Measurements from ENCODE around the gene SPDYE4. TPM values are rescaled to one million over a fixed set of nuclear protein-coding genes. Genes with fewer than 3 reads are reported as not detected.

The SPDYE4 gene
- total and polyA plus RNA-seq, 2 donors from 2014 or later = not detected

GRCh38 chr17:8788998-8789397 lies 30.7 kb upstream of the SPDYE4 start:
- H3K27ac ChIP-seq (ENCODE audit: low read depth in 2 of 2, low read length in 2 of 2) = no peak overlapping the region
- DNase-seq (no peak), FAIRE-seq (no peak)
- H3K9me3 ChIP-seq (ENCODE audit: control insufficient read depth in 2 of 3, insufficient read depth in 1 of 3, low read length in 3 of 3) = peaks cover 0 to 7% (median 2%) of the 10 kb centered on the region in 3 donors
- H3K4me3 ChIP-seq (ENCODE audit: low read length in 3 of 3) = no peak overlapping the region
- no peaks in the 10 kb centered on the region for H3K27me3 ChIP-seq (ENCODE audit: control insufficient read depth, insufficient read depth, low read length)
- H3K9ac ChIP-seq (ENCODE audit: low read length in 3 of 3) = no peak overlapping the region
- H3K36me3 ChIP-seq (ENCODE audit: control insufficient read depth in 2 of 3, insufficient read depth in 3 of 3, low read length in 3 of 3) = no peaks in the 10 kb centered on the region
- intact Hi-C loops (cut with DNase I) = no loop called here
- H3K4me1 ChIP-seq (ENCODE audit: control insufficient read depth in 2 of 3, insufficient read depth in 2 of 3, low read depth in 1 of 3, low read length in 3 of 3) = peaks cover 0 to under 1% (median 0%) of the 10 kb centered on the region in 3 donors
- TF ChIP-seq, protein P1, sequence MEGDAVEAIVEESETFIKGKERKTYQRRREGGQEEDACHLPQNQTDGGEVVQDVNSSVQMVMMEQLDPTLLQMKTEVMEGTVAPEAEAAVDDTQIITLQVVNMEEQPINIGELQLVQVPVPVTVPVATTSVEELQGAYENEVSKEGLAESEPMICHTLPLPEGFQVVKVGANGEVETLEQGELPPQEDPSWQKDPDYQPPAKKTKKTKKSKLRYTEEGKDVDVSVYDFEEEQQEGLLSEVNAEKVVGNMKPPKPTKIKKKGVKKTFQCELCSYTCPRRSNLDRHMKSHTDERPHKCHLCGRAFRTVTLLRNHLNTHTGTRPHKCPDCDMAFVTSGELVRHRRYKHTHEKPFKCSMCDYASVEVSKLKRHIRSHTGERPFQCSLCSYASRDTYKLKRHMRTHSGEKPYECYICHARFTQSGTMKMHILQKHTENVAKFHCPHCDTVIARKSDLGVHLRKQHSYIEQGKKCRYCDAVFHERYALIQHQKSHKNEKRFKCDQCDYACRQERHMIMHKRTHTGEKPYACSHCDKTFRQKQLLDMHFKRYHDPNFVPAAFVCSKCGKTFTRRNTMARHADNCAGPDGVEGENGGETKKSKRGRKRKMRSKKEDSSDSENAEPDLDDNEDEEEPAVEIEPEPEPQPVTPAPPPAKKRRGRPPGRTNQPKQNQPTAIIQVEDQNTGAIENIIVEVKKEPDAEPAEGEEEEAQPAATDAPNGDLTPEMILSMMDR (IDR thresholded peaks at IDR 0.05; ENCODE audit: borderline replicate concordance, extremely low read depth, insufficient read depth) = no peak

GRCh38 chr17:8785547-8786413 lies 27.4 kb upstream of the SPDYE4 start:
- no peak overlapping the region for H3K27ac ChIP-seq (ENCODE audit: low read depth in 2 of 2, low read length in 2 of 2)
- H3K27me3 ChIP-seq (ENCODE audit: control insufficient read depth, insufficient read depth, low read length) = no peaks in the 10 kb centered on the region
- no peaks in the 10 kb centered on the region for H3K36me3 ChIP-seq (ENCODE audit: control insufficient read depth in 2 of 3, insufficient read depth in 3 of 3, low read length in 3 of 3)
- intact Hi-C loops (cut with DNase I) = no loop called here
- H3K4me3 ChIP-seq (ENCODE audit: low read length in 3 of 3) = no peak overlapping the region
- no peak for FAIRE-seq
- no peaks in the 10 kb centered on the region for H3K9me3 ChIP-seq (ENCODE audit: control insufficient read depth in 2 of 3, insufficient read depth in 1 of 3, low read length in 3 of 3)
- TF ChIP-seq, protein P1 (IDR thresholded peaks at IDR 0.05; ENCODE audit: borderline replicate concordance, extremely low read depth, insufficient read depth) = peak; percentile 70
- no peak overlapping the region for H3K9ac ChIP-seq (ENCODE audit: low read length in 3 of 3)
- peak; percentile 80 to 90 (median 86) for DNase-seq
- no peaks in the 10 kb centered on the region for H3K4me1 ChIP-seq (ENCODE audit: control insufficient read depth in 2 of 3, insufficient read depth in 2 of 3, low read depth in 1 of 3, low read length in 3 of 3)

- Histone ChIP-seq H3K9me3 (ENCODE audit: control insufficient read depth in 2 of 3, insufficient read depth in 1 of 3, low read length in 3 of 3) (no peaks in the 10 kb centered on the region), H3K27ac (ENCODE audit: low read depth in 2 of 2, low read length in 2 of 2) (no peak overlapping the region), H3K4me1 (ENCODE audit: control insufficient read depth in 2 of 3, insufficient read depth in 2 of 3, low read depth in 1 of 3, low read length in 3 of 3) (no peaks in the 10 kb centered on the region), H3K4me3 (ENCODE audit: low read length in 3 of 3) (no peak overlapping the region), H3K36me3 (ENCODE audit: control insufficient read depth in 2 of 3, insufficient read depth in 3 of 3, low read length in 3 of 3) (no peaks in the 10 kb centered on the region), H3K9ac (ENCODE audit: low read length in 3 of 3) (no peak overlapping the region), H3K27me3 (ENCODE audit: control insufficient read depth, insufficient read depth, low read length) (no peaks in the 10 kb centered on the region)
- TF ChIP-seq, protein P1 (IDR thresholded peaks at IDR 0.05; ENCODE audit: borderline replicate concordance, extremely low read depth, insufficient read depth) = no peak
- FAIRE-seq (no peak), DNase-seq (no peak)
- intact Hi-C loops (cut with DNase I) = no loop called here
These were observed 23.8 kb upstream of the SPDYE4 start for GRCh38 chr17:8782176-8782575.

All from kidney (tissue), 14 donors.